Progenitor cell of endocrine pancreas (in vitro differentiated cells): Measurements from ENCODE around the gene IGSF8. TPM values are rescaled to one million over a fixed set of nuclear protein-coding genes. Genes with fewer than 3 reads are reported as not detected.

Experiments
- DNase-seq: peaks from one replicate; pipeline ENCODE4 v3.0.0; 2021; ENCODE audit warnings: low spot score; ENCODE audit not compliant: unreplicated experiment
- H3K27ac Mint-ChIP-seq: 2 replicates; pipeline ENCODE4 v1.8.0; 2021; ENCODE audit warnings: mild to moderate bottlenecking, moderate library complexity, mixed read lengths
- H3K27me3 Mint-ChIP-seq: 2 replicates; pipeline ENCODE4 v1.8.0; 2021; ENCODE audit warnings: mixed read lengths
- H3K36me3 Mint-ChIP-seq: 2 replicates; pipeline ENCODE4 v1.8.0; 2022; ENCODE audit warnings: mixed read lengths; ENCODE audit not compliant: insufficient read depth
- H3K4me1 Mint-ChIP-seq: 2 replicates; pipeline ENCODE4 v1.8.0; 2021; ENCODE audit warnings: low read depth, mixed read lengths
- H3K4me3 Mint-ChIP-seq: 2 replicates; pipeline ENCODE4 v1.8.0; 2021; ENCODE audit warnings: low read depth, mild to moderate bottlenecking, moderate library complexity, mixed read lengths
- H3K9me3 Mint-ChIP-seq: 2 replicates; pipeline ENCODE4 v1.8.0; 2021; ENCODE audit warnings: low read depth, mixed read lengths
- total RNA-seq: library from RNA; stranded (reverse); gene quantifications from 2 replicates; pipeline ENCODE4 v1.2.1, GENCODE V29; 2021
- TF ChIP-seq, protein P1 (sequence below): fragments of 200-600 bp; sonication (generic); IDR thresholded peaks from one replicate; pipeline ENCODE4 v1.5.0; 2021; ENCODE audit warnings: antibody characterized with exemption, mild to moderate bottlenecking; ENCODE audit not compliant: unreplicated experiment

The IGSF8 gene
- total RNA-seq, 1 donor from 2014 or later: 39.4 TPM

DNA sequence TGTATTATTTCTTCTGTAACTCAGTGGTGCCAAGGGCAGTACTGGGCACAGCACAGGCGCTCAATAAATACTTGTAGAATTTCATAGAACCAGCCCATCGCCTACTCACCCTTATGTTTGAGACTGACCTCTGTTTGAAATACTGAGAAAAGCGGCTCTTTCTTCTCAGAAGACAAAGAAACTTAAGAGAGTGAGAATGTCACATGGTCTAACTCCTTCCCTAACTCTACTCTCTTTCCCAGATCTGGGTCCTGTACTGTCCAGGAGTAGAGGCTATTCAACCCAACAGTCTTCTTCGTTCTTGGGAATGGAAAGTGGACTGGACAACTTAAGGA, 4.2 kb downstream of the IGSF8 start:
- Mint-ChIP-seq H3K36me3 (peaks cover under 1% of the 10 kb centered on the region), H3K4me1 (peaks cover 11% of the 10 kb centered on the region), H3K27ac (peak overlapping the region; percentile 49), H3K4me3 (no peak overlapping the region), H3K27me3 (peaks cover under 1% of the 10 kb centered on the region), H3K9me3 (no peaks in the 10 kb centered on the region)
- TF ChIP-seq, protein P1, sequence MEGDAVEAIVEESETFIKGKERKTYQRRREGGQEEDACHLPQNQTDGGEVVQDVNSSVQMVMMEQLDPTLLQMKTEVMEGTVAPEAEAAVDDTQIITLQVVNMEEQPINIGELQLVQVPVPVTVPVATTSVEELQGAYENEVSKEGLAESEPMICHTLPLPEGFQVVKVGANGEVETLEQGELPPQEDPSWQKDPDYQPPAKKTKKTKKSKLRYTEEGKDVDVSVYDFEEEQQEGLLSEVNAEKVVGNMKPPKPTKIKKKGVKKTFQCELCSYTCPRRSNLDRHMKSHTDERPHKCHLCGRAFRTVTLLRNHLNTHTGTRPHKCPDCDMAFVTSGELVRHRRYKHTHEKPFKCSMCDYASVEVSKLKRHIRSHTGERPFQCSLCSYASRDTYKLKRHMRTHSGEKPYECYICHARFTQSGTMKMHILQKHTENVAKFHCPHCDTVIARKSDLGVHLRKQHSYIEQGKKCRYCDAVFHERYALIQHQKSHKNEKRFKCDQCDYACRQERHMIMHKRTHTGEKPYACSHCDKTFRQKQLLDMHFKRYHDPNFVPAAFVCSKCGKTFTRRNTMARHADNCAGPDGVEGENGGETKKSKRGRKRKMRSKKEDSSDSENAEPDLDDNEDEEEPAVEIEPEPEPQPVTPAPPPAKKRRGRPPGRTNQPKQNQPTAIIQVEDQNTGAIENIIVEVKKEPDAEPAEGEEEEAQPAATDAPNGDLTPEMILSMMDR: no peak
- no peak for DNase-seq

GRCh38 chr1:160093624-160094290, 4.7 kb downstream of the IGSF8 start:
- no peak overlapping the region for H3K27ac Mint-ChIP-seq
- no peaks in the 10 kb centered on the region for H3K27me3 Mint-ChIP-seq
- no peak overlapping the region for H3K4me3 Mint-ChIP-seq
- H3K9me3 Mint-ChIP-seq: no peaks in the 10 kb centered on the region
- TF ChIP-seq, protein P1: no peak
- DNase-seq: no peak
- H3K4me1 Mint-ChIP-seq: peaks cover 8% of the 10 kb centered on the region
- H3K36me3 Mint-ChIP-seq: peaks cover 5% of the 10 kb centered on the region

DNA sequence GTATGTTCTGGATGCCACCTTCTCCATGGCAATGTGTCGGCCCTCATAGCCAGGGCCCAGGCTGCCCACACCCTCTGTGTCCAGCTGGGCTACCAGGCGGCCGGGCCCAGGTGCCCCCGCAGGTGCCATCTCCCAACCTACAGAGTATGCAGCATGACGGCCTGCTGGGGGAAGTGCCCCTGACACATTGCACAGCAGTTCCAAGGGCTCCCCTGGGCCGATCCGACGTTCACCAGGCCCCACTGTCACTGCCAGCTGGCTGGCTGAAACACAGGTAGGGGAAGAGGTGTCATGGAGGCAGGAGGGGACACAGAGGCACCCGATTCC, 5.4 kb downstream of the IGSF8 start:
- Mint-ChIP-seq H3K4me3 (no peak overlapping the region), H3K4me1 (peaks cover 8% of the 10 kb centered on the region), H3K27ac (no peak overlapping the region), H3K27me3 (no peaks in the 10 kb centered on the region), H3K9me3 (no peaks in the 10 kb centered on the region), H3K36me3 (peaks cover 6% of the 10 kb centered on the region)
- TF ChIP-seq, protein P1: no peak
- no peak for DNase-seq

GRCh38 chr1:160092366-160093068, 5.9 kb downstream of the IGSF8 start:
- DNase-seq: no peak
- peaks cover 5% of the 10 kb centered on the region for H3K4me1 Mint-ChIP-seq
- TF ChIP-seq, protein P1: no peak
- H3K36me3 Mint-ChIP-seq: peaks cover 6% of the 10 kb centered on the region
- no peak overlapping the region for H3K27ac Mint-ChIP-seq
- no peaks in the 10 kb centered on the region for H3K9me3 Mint-ChIP-seq
- no peaks in the 10 kb centered on the region for H3K27me3 Mint-ChIP-seq
- no peak overlapping the region for H3K4me3 Mint-ChIP-seq

- no peak overlapping the region for H3K4me3 Mint-ChIP-seq
- peaks cover 6% of the 10 kb centered on the region for H3K36me3 Mint-ChIP-seq
- no peaks in the 10 kb centered on the region for H3K27me3 Mint-ChIP-seq
- TF ChIP-seq, protein P1: no peak
- H3K27ac Mint-ChIP-seq: no peak overlapping the region
- no peak for DNase-seq
- H3K9me3 Mint-ChIP-seq: no peaks in the 10 kb centered on the region
- no peaks in the 10 kb centered on the region for H3K4me1 Mint-ChIP-seq
Measured at GRCh38 chr1:160091666-160092223, 6.7 kb downstream of the IGSF8 start.
